ENCODE results near the gene TFB1M.
"Not testable (repeated sequence)": the region's sequence is repeated elsewhere in the genome, so short reads cannot be mapped to it uniquely, and the experiment has no call there.

DNA sequence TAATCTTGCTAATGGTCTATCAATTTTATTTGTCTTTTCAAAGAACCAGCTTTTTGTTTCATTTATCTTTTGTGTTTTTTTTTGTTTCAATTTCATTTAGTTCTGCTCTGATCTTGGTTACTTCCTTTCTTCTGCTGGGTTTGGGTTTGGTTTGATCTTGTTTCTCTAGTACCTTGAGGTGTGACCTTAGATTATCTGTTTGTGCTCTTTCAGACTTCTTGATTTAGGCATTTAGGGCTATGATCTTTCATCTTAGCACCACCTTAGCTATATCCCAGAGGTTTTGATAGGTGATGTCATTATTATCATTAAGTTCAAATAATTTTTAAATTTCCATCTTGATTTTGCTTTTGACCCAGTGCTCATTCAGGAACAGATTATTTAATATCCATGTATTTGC is 24.0 kb upstream of the TFB1M start:
- not testable (repeated sequence) for TF ChIP-seq POLR2AphosphoS5 (IDR thresholded peaks at IDR 0.05; ENCODE audit: insufficient read depth in 1 of 2, low read depth in 1 of 2); POLR2A (IDR thresholded peaks at IDR 0.05)
- TF ChIP-seq, protein P1, sequence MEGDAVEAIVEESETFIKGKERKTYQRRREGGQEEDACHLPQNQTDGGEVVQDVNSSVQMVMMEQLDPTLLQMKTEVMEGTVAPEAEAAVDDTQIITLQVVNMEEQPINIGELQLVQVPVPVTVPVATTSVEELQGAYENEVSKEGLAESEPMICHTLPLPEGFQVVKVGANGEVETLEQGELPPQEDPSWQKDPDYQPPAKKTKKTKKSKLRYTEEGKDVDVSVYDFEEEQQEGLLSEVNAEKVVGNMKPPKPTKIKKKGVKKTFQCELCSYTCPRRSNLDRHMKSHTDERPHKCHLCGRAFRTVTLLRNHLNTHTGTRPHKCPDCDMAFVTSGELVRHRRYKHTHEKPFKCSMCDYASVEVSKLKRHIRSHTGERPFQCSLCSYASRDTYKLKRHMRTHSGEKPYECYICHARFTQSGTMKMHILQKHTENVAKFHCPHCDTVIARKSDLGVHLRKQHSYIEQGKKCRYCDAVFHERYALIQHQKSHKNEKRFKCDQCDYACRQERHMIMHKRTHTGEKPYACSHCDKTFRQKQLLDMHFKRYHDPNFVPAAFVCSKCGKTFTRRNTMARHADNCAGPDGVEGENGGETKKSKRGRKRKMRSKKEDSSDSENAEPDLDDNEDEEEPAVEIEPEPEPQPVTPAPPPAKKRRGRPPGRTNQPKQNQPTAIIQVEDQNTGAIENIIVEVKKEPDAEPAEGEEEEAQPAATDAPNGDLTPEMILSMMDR (IDR thresholded peaks at IDR 0.05), result not testable (repeated sequence)

Data from vagina (tissue), 2 donors.